ENCODE results near the gene AP1S1.

- TF ChIP-seq HMGXB4 (CRISPR knock-in tag; IDR thresholded peaks at IDR 0.05; ENCODE audit: borderline replicate concordance): no peak
- no peak for TF ChIP-seq CHD2 (IDR thresholded peaks at IDR 0.05; ENCODE audit: low read length, partially characterized antibody)
- TF ChIP-seq RAD21 (conservative IDR thresholded peaks at IDR 0.05 in 1 of 2, IDR thresholded peaks at IDR 0.05 in 1 of 2): no peak
- no peak for TF ChIP-seq BHLHE40 (IDR thresholded peaks at IDR 0.05; ENCODE audit: low read depth, low read length)
- no peak for TF ChIP-seq CTCF (IDR thresholded peaks at IDR 0.05)
- TF ChIP-seq KDM1A (IDR thresholded peaks at IDR 0.05; ENCODE audit: low read depth): no peak
- no peak for TF ChIP-seq USF2 (IDR thresholded peaks at IDR 0.05)
These were observed 54.5 kb downstream of the AP1S1 start for GRCh38 chr7:101208794-101209193.

All from A549 (cell line).